Upper lobe of left lung (tissue), 6 donors: ENCODE data around the gene PLAC9. TPM values are rescaled to one million over a fixed set of nuclear protein-coding genes. Genes with fewer than 3 reads are reported as not detected.
"Not testable (repeated sequence)": the region's sequence is repeated elsewhere in the genome, so short reads cannot be mapped to it uniquely, and the experiment has no call there.

Experiments
- ATAC-seq, 2 donors: fragments of 200-7000 bp; cut with Tn5 transposase; one replicate each; pipeline ENCODE4 v1.9.1; 2022; ENCODE audit warnings: mild to moderate bottlenecking in 2 of 2, moderate library complexity in 2 of 2; ENCODE audit not compliant: low FRiP score in 2 of 2
- DNase-seq, 2 donors: peaks; one replicate each; pipeline ENCODE4 v3.0.0-alpha.2; 2019 to 2020
- H3K27ac ChIP-seq, 4 donors: fragments of 200-600 bp; sonication (generic); one replicate each; pipeline ENCODE4 v1.5.1; 2016 to 2019
- H3K27me3 ChIP-seq, 4 donors: fragments of 200-600 bp; sonication (generic); one replicate each; pipeline ENCODE4 v1.5.1; 2017 to 2019
- H3K36me3 ChIP-seq, 4 donors: fragments of 200-600 bp; sonication (generic); one replicate each; pipeline ENCODE4 v1.5.1; 2016 to 2019
- H3K4me1 ChIP-seq, 4 donors: fragments of 200-600 bp; sonication (generic); one replicate each; pipeline ENCODE4 v1.5.1; 2018 to 2019
- H3K4me3 ChIP-seq, 4 donors: fragments of 200-600 bp; sonication (generic); one replicate each; pipeline ENCODE4 v1.5.1; 2017 to 2019; ENCODE audit warnings: mild to moderate bottlenecking in 2 of 4, moderate library complexity in 1 of 4
- H3K9me3 ChIP-seq, 4 donors: fragments of 200-600 bp; sonication (generic); one replicate each; pipeline ENCODE4 v1.5.1; 2018 to 2019
- EP300 ChIP-seq, 4 donors: sonication (generic); formaldehyde crosslinking; IDR thresholded peaks; one replicate each; pipeline ENCODE4 v1.5.1; 2017; ENCODE audit warnings: antibody characterized with exemption in 4 of 4, control low read depth in 2 of 4
- POLR2A ChIP-seq, 4 donors: fragments of 450-650 bp; IDR thresholded peaks; one replicate each; pipeline ENCODE4 v1.5.1; 2016 to 2017; ENCODE audit warnings: antibody characterized with exemption in 4 of 4, mild to moderate bottlenecking in 2 of 4
- POLR2AphosphoS5 ChIP-seq, 2 donors: sonication (generic); formaldehyde crosslinking; IDR thresholded peaks; one replicate each; pipeline ENCODE4 v1.5.1; 2017; ENCODE audit warnings: antibody characterized with exemption in 2 of 2
- WGBS, 2 donors: methylation state at CpG; one replicate each; pipeline ENCODE4 v1.1.5; 2017 to 2018; 5-methylcytosine and 5-hydroxymethylcytosine counted together
- total RNA-seq, 6 donors: library from RNA; depleted of rRNA in 4 of 6; stranded (reverse); fragments of >200 nt in 4 of 6; gene quantifications; one replicate each; pipeline versions ENCODE4 v1.1.0 to v1.2.1, GENCODE V29; 2016 to 2021
- TF ChIP-seq, protein P1 (sequence below), 6 experiments: fragments of 450-650 bp in 4 of 6; fragments of 200-600 bp in 2 of 6; sonication (generic) in 2 of 6; IDR thresholded peaks; one replicate each; pipeline ENCODE4 v1.5.1; 2016 to 2019; ENCODE audit warnings: antibody characterized with exemption in 6 of 6
- donor health status: DM: no; HTN: no; CAD: no; lungs with moderate emphysema.
- donor health status: DM: no; HTN: yes; CAD: no; lungs with severe emphysema.

The PLAC9 gene, protein sequence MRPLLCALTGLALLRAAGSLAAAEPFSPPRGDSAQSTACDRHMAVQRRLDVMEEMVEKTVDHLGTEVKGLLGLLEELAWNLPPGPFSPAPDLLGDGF
- 10 to 100 TPM in 3 of 6 donors, 1 to 10 TPM in 1, not detected in 2; 7.9 to 82.9 (median 26.5) TPM for total RNA-seq

DNA sequence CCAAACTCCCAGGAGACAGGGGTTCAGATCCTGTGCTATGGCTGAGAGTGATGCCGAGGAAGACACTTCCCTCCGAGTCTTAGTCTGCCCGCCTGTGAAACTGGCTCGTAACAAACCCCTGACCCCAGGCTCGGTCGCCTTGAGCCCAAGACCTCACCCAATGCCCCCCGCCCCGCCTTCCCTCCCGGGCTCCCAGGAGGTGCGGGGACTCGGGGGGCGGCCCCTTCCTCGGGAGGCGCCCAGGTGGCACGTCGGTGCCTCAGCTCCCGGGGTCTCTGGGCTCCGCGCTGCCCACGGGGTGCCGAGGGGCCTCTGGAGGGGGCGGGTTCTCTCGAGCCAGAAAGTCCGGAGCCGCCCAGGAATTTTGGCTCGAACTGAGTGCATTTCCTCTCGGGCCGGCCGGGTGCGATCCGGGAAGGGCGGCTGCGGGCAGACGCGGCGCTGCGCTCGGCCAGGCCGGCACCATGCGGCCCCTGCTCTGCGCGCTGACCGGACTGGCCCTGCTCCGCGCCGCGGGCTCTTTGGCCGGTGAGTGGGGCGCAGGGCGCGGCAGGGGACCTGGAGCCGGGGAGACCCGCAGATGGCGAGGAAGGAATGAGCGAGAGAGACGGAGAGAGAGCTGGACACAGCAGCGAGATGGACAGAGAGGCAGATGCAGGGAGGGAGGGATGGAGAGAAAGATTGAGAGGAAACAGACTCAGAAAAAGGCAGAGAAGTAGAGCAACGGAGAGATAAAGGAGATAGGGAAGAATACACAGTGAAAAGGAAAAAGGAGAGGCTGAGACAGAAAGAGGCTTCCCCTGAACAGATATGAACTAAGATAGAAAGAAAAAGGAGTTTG is at the start of gene PLAC9:
Gene PLAC9 (plus strand): TSS at position 432 of the 841 bp plus-strand sequence. CDS start 33 bp downstream, at position 465.
- Histone ChIP-seq H3K4me1 (peaks cover 13 to 17% (median 17%) of the 10 kb centered on the region in 4 donors), H3K36me3 (no peaks in the 10 kb centered on the region), H3K9me3 (no peaks in the 10 kb centered on the region), H3K27me3 (peaks cover 0 to 9% (median 2%) of the 10 kb centered on the region in 4 donors), H3K4me3 (peak within 1 kb of the TSS; percentile 18 to 46 (median 40)), H3K27ac (peak within 1 kb of the TSS; percentile 70 to 78 (median 75))
- TF ChIP-seq EP300 (IDR thresholded peaks at IDR 0.05) (no peak), POLR2A (IDR thresholded peaks at IDR 0.05) (peak in 1 of 4 donors; percentile 70)
- ATAC-seq (peak; percentile 60 to 62), DNase-seq (peak in 1 of 2 donors; percentile 89)
- 3 to 5% methylated on average over 23 to 50 of the region's 58 CpGs for WGBS, 2 donors

DNA sequence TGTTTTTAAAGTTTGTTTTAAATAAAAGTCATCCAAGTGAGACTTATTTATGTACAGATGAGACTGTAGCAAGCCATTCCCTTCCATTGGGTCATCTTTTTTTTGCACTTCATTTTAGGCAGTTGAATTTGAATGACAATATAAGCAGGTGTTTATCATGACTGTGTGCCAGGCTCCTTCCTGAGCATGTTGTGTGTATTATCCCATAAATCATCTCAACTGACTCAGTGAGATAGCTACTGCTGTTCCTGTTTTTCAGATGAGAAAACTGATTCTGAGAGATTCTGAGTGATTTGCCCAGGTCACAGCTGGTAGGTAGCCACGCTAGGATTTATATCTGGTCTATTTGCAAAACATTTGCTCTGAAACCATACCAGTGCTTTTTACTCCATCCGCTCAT is 42.4 kb upstream of the PLAC9 start:
- H3K4me1 ChIP-seq = no peaks in the 10 kb centered on the region
- H3K4me3 ChIP-seq = no peak overlapping the region
- DNase-seq (no peak), ATAC-seq (no peak)
- TF ChIP-seq POLR2AphosphoS5 (IDR thresholded peaks at IDR 0.05) (no peak), EP300 (IDR thresholded peaks at IDR 0.05) (no peak), POLR2A (IDR thresholded peaks at IDR 0.05) (no peak)
- TF ChIP-seq, protein P1, sequence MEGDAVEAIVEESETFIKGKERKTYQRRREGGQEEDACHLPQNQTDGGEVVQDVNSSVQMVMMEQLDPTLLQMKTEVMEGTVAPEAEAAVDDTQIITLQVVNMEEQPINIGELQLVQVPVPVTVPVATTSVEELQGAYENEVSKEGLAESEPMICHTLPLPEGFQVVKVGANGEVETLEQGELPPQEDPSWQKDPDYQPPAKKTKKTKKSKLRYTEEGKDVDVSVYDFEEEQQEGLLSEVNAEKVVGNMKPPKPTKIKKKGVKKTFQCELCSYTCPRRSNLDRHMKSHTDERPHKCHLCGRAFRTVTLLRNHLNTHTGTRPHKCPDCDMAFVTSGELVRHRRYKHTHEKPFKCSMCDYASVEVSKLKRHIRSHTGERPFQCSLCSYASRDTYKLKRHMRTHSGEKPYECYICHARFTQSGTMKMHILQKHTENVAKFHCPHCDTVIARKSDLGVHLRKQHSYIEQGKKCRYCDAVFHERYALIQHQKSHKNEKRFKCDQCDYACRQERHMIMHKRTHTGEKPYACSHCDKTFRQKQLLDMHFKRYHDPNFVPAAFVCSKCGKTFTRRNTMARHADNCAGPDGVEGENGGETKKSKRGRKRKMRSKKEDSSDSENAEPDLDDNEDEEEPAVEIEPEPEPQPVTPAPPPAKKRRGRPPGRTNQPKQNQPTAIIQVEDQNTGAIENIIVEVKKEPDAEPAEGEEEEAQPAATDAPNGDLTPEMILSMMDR (IDR thresholded peaks at IDR 0.05) = no peak
- no peaks in the 10 kb centered on the region for H3K27me3 ChIP-seq
- H3K9me3 ChIP-seq = no peaks in the 10 kb centered on the region
- H3K27ac ChIP-seq = no peak overlapping the region
- WGBS, 2 donors = 66 to 75% methylated on average over 2 of the region's 2 CpGs
- peaks cover 0 to 11% (median 0%) of the 10 kb centered on the region in 4 donors for H3K36me3 ChIP-seq

DNA sequence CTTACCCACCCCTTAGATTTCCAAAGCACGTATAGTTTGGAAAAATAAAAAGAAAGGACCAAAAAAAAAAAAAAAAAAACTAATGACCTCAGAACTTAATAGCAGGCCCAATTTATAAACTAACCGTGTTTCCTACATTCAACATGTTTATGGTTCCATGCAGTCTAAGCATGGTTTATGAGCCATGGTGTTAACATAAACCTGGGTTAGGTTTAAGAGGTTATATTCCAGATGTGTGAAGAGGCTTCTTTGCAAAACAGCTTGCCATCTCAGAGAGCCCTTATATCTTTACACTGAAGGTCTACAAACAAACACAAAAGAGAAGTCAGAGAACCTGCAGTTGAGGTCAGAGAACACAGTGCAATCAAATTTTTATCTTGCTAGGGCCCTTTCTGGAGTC is 38.3 kb upstream of the PLAC9 start:
- DNase-seq (no peak), ATAC-seq (no peak)
- Histone ChIP-seq H3K27me3 (no peaks in the 10 kb centered on the region), H3K36me3 (peaks cover 0 to 6% (median 0%) of the 10 kb centered on the region in 4 donors), H3K27ac (no peak overlapping the region), H3K4me1 (no peaks in the 10 kb centered on the region), H3K9me3 (no peaks in the 10 kb centered on the region), H3K4me3 (no peak overlapping the region)
- TF ChIP-seq, protein P1 (IDR thresholded peaks at IDR 0.05) = no peak
- no peak for TF ChIP-seq POLR2A (IDR thresholded peaks at IDR 0.05)
- no peak for TF ChIP-seq EP300 (IDR thresholded peaks at IDR 0.05)
- no peak for TF ChIP-seq POLR2AphosphoS5 (IDR thresholded peaks at IDR 0.05)
- 64 to 71% methylated on average over 2 of the region's 2 CpGs for WGBS, 2 donors

DNA sequence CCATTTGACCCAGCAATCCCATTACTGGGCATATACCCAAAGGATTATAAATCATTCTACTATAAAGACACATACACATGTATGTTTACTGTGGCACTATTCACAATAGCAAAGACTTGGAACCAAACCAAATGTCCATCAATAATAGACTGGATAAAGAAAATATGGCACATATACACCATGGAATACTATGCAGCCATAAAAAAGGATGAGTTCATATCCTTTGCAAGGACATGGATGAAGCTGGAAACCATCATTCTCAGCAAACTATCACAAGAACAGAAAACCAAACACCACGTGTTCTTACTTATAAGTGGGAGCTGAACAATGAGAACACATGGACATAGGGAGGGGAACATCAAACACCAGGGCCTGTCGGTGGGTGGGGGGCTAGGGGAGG is 34.3 kb upstream of the PLAC9 start:
- not testable (repeated sequence) for H3K9me3 ChIP-seq, H3K27me3 ChIP-seq, H3K27ac ChIP-seq, H3K4me3 ChIP-seq, DNase-seq, H3K4me1 ChIP-seq, ATAC-seq, H3K36me3 ChIP-seq
- 90 to 94% methylated on average over 2 of the region's 2 CpGs for WGBS, 2 donors

DNA sequence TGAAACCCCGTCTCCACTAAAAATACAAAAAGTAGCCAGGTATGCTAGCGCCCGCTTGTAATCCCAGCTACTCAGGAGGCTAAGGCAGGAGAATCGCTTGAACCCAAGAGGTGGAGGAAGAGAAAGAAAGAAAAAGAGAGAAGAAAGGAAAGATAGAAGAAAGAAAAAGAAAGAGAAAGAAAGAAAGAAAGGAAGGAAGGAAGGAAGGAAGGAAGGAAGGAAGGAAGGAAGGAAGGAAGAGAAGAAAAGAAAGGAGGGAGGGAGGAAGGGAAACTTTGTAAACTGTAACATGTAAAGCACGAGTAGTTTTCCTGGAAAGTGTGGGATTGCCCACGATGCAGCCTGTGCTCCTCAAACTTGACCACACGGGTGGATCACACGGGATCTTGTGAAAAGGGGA is 33.2 kb upstream of the PLAC9 start:
- not testable (repeated sequence) for H3K4me1 ChIP-seq, ATAC-seq, H3K9me3 ChIP-seq, H3K27me3 ChIP-seq, H3K36me3 ChIP-seq, H3K27ac ChIP-seq, DNase-seq, H3K4me3 ChIP-seq
- WGBS, 2 donors = 80 to 81% methylated on average over 8 of the region's 8 CpGs

DNA sequence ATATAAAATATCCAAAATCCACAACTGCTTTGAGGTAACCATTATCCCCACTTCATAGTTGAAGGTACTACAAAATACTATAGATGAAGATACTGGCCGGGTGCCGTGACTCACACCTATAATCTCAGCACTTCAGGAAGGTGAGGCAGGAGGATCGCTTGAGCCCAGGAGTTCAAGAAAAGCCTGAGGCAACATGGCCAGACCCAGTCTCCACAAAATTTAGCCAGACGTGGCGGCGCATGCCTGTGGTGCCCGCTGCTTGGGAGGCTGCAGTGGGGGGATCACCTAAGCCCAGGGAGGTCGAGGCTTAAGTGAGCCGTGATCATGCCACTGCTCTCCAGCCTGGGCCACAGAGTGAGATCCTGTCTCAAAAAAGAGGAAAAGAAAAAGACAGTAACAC is 32.4 kb upstream of the PLAC9 start:
- 91 to 93% methylated on average over 9 of the region's 9 CpGs for WGBS, 2 donors

More for the DNA sequence above, 32.4 kb upstream of the PLAC9 start:
- no peaks in the 10 kb centered on the region for H3K4me1 ChIP-seq
- no peaks in the 10 kb centered on the region for H3K27me3 ChIP-seq
- no peaks in the 10 kb centered on the region for H3K36me3 ChIP-seq
- H3K4me3 ChIP-seq = no peak overlapping the region
- no peak for TF ChIP-seq POLR2AphosphoS5 (IDR thresholded peaks at IDR 0.05)
- no peak for TF ChIP-seq POLR2A (IDR thresholded peaks at IDR 0.05)
- TF ChIP-seq, protein P1 (IDR thresholded peaks at IDR 0.05) = no peak
- TF ChIP-seq EP300 (IDR thresholded peaks at IDR 0.05) = no peak
- H3K9me3 ChIP-seq = no peaks in the 10 kb centered on the region
- ATAC-seq = no peak
- H3K27ac ChIP-seq = no peak overlapping the region
- DNase-seq = peak in 1 of 2 donors; percentile 44
